Left renal pelvis (tissue), 4 donors: ENCODE measurements around the gene EDDM13. TPM values are rescaled to one million over a fixed set of nuclear protein-coding genes. Genes with fewer than 3 reads are reported as not detected.
"Not testable (repeated sequence)": the region's sequence is repeated elsewhere in the genome, so short reads cannot be mapped to it uniquely, and the experiment has no call there.

ENCODE experiments used
- DNase-seq, 4 donors: peaks; one replicate each; pipeline ENCODE4 v3.0.0-alpha.2; 2013; ENCODE audit warnings: low read depth in 4 of 4, low spot score in 3 of 4
- polyA plus RNA-seq, 4 donors: library from polyadenylated mRNA; unstranded; fragments of 120-200 nt; gene quantifications; one replicate each; pipeline ENCODE4 v1.2.1, GENCODE V29; 2013; ENCODE audit not compliant: insufficient read length in 4 of 4

Gene EDDM13
- polyA plus RNA-seq, 4 donors, result 0.86 to 3.0 (median 1.5) TPM

DNA sequence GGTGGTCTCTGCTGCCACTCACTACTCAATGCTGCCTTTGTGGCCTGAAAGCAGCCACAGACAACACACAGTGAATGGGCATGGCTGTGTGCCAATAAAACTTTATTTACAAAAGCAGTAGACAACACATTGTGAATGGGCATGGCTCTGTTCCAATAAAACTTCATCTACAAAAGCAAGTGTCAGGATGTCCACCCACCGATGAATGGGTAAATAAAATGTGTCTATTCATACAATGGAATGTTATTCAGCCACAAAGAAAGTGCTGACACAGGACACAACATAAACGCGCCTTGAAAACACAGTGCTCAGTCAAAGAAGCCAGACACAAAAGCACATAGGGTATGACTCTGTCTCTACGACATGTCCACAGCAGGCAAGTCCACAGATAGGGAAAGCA is 22.0 kb downstream of the EDDM13 start:
- no peak for DNase-seq

DNA sequence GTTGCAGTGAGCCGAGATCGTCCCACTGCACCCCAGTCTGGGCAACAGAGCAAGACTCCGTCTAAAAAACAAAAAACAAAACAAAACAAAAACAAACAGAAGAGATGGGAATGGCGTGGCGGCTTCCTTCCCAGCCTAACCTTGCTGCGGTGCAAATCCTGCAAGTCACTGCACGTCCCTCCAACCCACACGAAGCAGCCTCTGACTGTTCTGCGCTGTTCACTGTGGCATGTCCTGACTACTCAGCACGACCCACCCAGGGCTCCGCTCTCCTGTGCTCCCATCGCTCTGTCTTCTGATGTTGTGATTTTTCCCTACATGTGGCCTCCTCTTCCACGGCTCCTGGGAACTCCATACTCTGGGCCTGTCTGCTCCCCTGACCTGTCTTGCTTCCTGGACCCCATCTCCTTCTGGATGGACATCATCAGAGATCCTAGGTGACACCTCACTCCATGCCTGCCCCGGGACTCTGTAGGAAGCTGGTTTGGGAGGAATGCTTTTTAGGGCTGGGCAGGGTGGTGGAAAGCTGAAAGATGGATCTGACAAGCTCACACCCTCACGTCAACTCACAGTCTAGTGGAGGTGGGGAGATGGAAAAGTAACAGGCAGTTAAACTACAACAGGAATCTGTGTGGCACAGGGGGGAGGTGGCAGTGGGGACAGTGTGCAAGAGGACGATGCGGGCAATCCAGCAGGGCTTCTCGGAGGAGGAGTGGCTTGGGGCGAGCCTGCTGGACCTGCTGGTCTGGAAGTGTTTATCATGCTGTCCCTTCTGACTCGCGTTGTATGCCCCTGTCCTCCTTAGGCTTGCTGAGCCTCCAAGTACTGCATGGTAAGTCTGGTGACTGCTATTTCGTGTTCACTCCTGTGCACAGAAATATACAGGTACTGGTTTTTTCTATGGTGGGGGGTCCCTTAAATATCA is 23.2 kb downstream of the EDDM13 start:
- DNase-seq, result no peak

- no peak for DNase-seq
These were observed 24.5 kb downstream of the EDDM13 start for GRCh38 chr19:56297010-56297409.

GRCh38 chr19:56299688-56300087 is 27.1 kb downstream of the EDDM13 start:
- DNase-seq, result no peak

DNA sequence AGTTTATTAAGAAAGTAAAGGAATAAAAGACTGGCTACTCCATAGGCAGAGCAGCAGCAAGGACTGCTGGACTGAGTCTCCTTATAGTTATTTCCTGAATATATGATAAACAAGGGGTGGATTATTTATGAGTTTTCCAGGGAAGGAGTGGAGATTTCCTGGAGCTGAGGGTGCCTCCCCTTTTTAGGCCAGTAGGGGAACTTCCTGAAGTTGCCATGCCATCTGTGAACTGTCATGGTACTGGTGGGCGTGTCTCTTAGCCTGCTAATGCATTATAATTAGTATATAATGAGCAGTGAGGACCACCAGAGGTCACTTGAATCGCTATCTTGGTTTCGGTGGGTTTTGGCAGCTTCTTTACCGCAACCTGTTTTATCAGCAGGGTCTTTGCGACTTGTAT is 28.6 kb downstream of the EDDM13 start:
- DNase-seq, result no peak

DNA sequence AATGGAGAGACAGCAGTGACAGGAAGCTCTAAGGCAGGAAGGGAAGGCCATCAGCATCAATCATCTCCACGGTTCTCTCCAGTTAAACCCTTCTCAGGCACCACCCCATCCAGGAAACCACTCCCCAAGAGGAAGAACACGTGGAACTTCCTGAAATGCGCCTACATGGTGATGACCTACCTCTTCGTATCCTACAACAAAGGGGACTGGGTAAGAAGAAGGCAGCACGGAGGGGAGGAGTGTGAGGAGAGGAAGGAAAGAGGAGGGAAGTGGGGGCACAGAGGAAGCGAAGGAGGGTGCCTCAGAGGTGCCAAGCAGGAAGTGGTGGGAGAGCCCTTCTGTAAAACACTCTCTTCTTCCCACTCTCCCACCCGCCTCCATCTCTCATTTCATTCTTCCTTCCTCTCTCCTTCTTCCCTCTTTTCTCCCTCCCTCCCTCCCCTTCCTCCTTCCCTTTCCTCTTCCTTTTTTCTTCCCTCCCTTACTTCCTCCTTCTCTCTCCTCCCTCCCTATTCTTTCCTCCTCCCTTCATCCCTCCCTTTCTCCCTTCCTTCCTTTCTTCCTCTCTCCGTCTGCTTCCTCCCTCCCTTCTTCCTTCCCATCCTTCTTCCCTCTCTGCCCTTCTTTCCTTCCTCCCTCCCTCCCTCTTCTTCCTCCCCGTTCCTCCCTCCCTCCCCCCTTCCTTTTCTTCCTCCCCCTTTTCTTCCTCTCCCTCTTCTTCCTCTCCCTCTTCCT is 29.5 kb downstream of the EDDM13 start:
- no peak for DNase-seq

DNA sequence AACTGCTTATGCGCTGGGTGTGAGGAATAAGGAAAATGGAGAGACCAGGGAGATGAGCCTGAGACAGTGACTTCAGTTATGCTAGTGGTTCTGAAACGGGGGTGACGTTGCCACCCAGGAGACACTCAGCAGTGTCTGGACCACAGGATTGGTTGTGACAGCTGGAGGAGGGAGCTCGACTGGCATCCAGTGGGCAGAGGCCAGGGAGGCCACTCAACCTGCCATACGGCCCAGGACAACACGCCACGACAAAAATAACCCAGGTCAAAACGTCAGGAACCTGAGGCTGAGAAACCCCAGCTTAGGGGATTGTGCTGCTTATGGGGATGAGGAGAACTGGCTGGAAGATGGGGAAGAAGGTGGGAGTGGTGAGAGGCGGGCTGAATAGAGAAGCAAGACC is 31.7 kb downstream of the EDDM13 start:
- no peak for DNase-seq

DNA sequence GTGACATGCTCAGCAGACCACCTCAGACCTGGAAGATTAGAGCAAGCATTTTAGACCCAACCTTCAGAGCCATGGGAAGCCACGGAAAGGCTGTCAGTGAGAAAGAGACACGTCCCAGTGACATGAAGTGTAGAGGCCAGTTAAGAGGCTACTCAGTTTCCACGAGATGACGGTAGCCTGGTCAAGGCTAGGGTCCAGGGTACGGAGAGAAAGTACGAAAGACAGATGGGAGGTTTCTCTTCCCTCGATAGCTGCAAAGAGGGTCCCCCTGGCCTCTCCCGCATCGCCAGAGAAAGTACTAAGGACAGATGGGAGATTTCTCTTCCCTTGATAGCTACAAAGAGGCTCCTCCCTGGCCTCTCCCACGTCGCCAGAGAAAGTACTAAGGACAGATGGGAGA is 33.5 kb downstream of the EDDM13 start:
- DNase-seq, result no peak

DNA sequence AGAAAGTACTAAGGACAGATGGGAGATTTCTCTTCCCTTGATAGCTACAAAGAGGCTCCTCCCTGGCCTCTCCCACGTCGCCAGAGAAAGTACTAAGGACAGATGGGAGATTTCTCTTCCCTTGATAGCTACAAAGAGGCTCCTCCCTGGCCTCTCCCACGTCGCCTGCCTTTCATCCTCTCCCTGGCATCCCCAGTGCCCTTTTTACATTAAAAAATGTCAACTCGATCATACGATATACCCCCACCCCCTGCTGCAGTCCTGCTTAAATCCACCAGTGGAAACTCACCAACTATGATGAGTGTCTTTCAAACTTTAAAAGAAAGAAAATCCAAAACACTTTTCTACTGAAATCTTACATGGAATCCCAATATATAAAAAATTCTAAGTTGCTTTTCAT is 34.5 kb downstream of the EDDM13 start:
- DNase-seq, result not testable (repeated sequence)

DNA sequence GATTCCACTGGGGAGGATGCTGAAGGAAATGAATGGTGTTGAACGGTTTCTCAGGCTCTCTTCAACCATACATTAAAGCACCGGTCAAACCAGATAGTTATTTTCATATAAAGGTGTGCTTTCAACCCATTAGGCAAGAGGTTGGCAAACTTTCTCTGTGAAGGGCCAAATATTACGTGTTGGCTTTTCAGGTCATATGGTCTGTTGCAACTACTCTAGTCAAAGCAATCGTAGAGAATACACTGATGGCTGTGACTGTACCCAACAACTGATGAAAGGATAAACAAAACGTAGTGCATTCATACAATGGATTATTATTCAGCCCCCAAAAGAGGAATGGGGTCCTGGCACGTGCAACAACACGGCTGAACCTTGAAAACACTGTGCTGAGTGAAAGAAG is 36.2 kb downstream of the EDDM13 start:
- no peak for DNase-seq

DNA sequence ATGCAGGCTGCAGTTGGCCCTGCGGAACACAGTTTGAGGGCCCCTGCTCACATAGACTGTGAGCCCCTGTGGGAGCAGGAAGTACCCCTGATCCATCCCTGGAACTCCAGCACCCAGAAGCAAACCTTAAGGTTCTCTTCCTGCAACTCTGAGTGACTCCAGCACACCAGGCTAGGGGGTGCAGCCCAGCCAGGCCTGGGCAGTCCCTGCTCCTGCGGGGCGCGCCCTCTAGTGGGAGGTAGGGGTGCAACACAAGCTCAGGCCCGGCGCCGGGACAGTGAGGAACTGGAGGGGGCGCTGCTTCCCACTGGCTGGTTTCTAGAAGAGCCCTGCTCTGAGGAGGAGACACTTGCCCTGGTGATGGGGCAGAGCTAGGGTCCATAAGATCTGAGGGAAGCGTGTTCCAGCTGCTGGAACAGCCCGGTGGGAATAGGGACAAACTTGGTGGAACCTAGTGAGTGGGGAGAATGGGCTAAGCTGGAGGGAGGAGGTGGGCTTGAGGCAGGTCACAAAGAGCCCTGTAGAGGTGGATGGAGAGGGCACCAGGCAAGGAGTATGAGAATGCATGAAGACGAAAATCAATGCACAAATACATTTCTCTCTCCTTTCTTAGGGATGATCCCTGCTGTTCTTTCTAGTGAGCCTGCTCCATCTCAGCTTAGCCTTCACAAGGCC is 37.1 kb downstream of the EDDM13 start:
- DNase-seq, result no peak

GRCh38 chr19:56310462-56310861 is 37.9 kb downstream of the EDDM13 start:
- no peak for DNase-seq

- DNase-seq, result no peak
These were observed 39.8 kb downstream of the EDDM13 start for GRCh38 chr19:56312342-56312741.

DNA sequence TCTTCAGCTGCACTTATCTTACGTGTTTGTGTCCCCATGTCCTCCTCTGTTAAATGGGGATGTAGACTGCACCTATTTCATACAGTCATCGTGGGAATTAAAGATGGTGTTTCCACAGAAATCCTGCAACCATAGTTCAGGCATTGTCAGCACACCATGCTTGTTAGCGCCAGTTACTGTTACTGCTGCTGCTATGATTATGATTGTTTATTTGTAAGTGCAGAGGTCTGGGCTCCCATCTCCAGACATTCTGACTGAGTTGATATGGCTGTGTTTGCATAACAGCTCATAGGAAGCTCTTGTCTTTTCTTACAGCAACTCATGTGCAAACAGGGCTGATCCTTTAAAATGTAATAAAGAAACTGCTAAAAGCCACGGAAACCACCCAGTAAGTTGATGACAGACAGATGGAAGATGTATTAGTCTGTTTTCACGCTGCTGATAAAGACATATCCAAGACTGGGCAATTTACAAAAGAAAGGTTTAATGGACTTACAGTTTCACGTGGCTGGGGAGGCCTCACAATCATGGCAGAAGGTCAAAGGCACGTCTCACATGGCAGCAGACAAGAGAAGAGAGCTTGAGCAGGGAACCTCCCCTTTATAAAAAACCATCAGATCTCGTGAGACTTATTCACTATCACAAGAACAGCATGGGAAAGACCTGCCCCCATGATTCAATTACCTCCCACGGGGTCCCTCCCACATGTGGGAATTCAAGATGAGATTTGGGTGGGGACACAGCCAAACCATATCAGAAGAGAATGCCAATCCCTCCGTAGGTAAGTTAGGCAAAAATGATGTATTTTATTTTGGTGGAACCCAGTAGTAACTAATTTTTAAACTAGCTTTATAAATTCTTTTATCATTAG is 40.5 kb downstream of the EDDM13 start:
- DNase-seq, result no peak

DNA sequence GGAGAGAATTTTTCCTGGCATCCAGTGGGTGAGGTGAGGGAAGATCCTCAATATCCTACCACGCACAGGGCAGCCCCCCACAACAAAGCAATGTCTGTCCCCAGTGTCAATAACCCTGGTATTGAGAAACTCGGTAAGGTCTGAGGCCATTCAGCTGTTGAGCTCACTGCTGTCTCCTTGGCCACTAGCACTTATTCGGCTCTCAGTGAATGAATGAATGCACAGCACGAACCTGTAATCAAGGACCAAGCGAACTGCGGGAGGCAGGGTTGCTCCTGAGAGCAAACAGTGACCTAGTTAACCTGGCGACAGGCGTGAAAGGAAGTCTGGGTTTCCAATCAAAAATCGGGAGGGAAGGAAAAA is 41.5 kb downstream of the EDDM13 start:
- peak in 1 of 4 donors; percentile 36 for DNase-seq

- DNase-seq, result peak; percentile 93 to 98 (median 96)
These were observed 42.0 kb downstream of the EDDM13 start, which contains the start of gene ZSCAN5A for GRCh38 chr19:56314381-56315076. Gene ZSCAN5A (minus strand): TSS chr19:56314839. CDS start chr19:56225046, 89,793 bp downstream.

DNA sequence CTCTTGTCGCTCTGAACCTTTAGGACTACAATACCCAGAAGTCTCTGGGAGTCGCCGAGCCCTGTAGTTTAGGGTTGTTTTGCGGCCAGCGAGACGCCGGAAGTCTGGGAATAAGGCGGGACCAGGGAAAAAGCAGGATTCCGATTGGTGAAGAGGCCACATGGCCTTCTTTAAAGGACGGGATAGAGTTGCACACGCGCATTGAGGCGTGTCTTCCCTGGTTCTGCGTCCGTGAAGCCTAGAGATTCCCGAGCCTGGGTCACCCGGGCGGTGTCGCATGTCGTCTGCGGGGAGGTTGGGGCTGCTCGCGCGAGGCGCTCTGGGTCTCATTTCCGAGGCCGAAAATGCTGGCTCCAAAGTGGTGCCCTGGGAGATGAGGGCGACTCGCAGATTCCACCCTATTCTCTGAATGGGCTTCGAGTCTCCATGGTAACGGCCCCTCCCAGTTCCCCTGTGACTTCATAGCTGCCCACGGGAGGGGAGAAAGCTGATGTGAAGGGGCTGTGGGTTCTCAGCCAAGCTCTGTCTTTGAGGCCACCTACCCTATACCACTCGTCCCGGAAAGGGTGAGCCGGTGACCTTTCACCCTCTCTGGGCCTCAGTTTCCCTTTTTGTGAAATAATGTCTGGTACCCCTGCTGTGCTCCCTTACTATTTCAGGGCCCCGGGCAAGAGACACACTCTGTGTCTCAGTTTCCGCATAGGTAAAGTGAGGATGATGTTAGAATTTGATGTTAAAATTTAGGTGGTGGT is 42.7 kb downstream of the EDDM13 start:
- DNase-seq, result peak; percentile 97 to 99 (median 98)

DNA sequence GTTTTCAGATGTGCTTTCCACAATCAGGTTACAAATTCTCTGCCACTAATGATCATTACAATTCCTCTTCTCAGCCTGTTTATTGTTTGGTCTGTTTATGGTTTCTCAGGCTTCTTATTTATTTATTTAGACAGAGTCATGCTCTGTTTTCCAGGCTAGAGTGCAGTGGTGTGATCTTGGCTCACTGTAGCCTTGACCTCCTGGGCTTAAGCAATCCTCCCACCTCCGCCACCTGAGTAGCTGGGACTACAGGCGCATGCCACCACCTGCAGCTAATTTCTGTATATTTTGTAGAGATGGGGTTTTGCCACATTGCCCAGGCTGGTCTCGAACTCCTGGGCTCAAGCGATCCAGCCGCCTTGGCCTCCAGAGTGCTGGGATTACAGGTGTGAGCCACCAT is 44.2 kb downstream of the EDDM13 start:
- DNase-seq, result no peak

DNA sequence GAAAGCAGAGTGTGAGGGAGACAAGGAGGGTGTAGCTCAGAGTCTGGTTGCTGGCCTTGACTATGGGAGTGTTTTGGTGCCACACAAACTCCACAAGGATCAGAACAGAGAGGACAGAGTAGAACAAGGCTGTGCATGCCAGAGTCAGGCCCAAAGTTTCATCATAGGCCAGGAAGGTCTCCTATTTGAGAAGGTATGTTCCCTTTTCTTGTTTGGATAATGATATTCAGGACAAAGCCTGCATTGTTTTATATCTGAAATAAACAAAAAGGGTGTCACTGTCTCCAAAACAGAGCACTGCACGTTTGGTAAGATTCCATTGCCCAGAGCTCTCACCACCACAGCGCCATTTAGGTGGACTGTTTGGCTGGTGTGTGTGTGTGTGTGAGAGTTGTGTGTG is 45.2 kb downstream of the EDDM13 start:
- DNase-seq, result no peak
